GM06990 (cell line): ENCODE data around the gene STRADB.

Source experiments
- DNase-seq: peaks from one replicate; pipeline ENCODE4 v3.0.0-alpha.2; 2011; ENCODE audit not compliant: insufficient read length; ENCODE audit errors: extremely low read depth
- H3K27me3 ChIP-seq: replicated peaks from 2 replicates; pipeline ENCODE4 v1.6.0; 2011; ENCODE audit warnings: low read length; ENCODE audit not compliant: control insufficient read depth, insufficient read depth
- H3K36me3 ChIP-seq: 2 replicates; pipeline ENCODE4 v1.5.1; 2011; ENCODE audit warnings: low read length; ENCODE audit not compliant: control insufficient read depth, insufficient read depth
- H3K4me3 ChIP-seq: replicated peaks from 2 replicates; pipeline ENCODE4 v1.5.1; 2011; ENCODE audit warnings: low read depth, mild to moderate bottlenecking, control low read depth, low read length
- CTCF ChIP-seq: IDR thresholded peaks from 2 replicates; pipeline ENCODE4 v1.5.1; 2011; ENCODE audit warnings: low read length, control low read depth, mild to moderate bottlenecking, inconsistent platforms; ENCODE audit not compliant: insufficient read depth, poor library complexity, severe bottlenecking

The STRADB gene

GRCh38 chr2:201406077-201406662 is 45.4 kb upstream of the STRADB start:
- H3K4me3 ChIP-seq, result no peak overlapping the region
- DNase-seq, result no peak
- H3K27me3 ChIP-seq, result no peaks in the 10 kb centered on the region
- no peaks in the 10 kb centered on the region for H3K36me3 ChIP-seq
- no peak for TF ChIP-seq CTCF

- no peak for DNase-seq
- Histone ChIP-seq H3K36me3 (no peaks in the 10 kb centered on the region), H3K27me3 (no peaks in the 10 kb centered on the region), H3K4me3 (no peak overlapping the region)
- TF ChIP-seq CTCF, result no peak
These were observed 44.3 kb upstream of the STRADB start for GRCh38 chr2:201407265-201407664.

- Histone ChIP-seq H3K36me3 (no peaks in the 10 kb centered on the region), H3K4me3 (no peak overlapping the region), H3K27me3 (no peaks in the 10 kb centered on the region)
- no peak for DNase-seq
- TF ChIP-seq CTCF, result no peak
These were observed 42.6 kb upstream of the STRADB start for GRCh38 chr2:201408931-201409330.

- DNase-seq, result no peak
- Histone ChIP-seq H3K36me3 (no peaks in the 10 kb centered on the region), H3K4me3 (no peak overlapping the region), H3K27me3 (no peaks in the 10 kb centered on the region)
- no peak for TF ChIP-seq CTCF
These were observed 40.1 kb upstream of the STRADB start for GRCh38 chr2:201411421-201411820.

GRCh38 chr2:201413143-201413542 is 38.4 kb upstream of the STRADB start:
- no peak for DNase-seq
- no peak for TF ChIP-seq CTCF
- Histone ChIP-seq H3K4me3 (no peak overlapping the region), H3K36me3 (no peaks in the 10 kb centered on the region), H3K27me3 (no peaks in the 10 kb centered on the region)

- no peak for DNase-seq
- no peak for TF ChIP-seq CTCF
- no peak overlapping the region for H3K4me3 ChIP-seq
These were observed 38.0 kb upstream of the STRADB start for GRCh38 chr2:201413552-201413951.

More at GRCh38 chr2:201413552-201413951, 38.0 kb upstream of the STRADB start:
- no peaks in the 10 kb centered on the region for H3K36me3 ChIP-seq
- no peaks in the 10 kb centered on the region for H3K27me3 ChIP-seq
